Prostate gland (tissue), 2 donors: ENCODE measurements around the gene MTMR6. TPM values are rescaled to one million over a fixed set of nuclear protein-coding genes. Genes with fewer than 3 reads are reported as not detected.

ENCODE experiments used
- DNase-seq: peaks from one replicate; pipeline ENCODE4 v3.0.0-alpha.2; 2019; ENCODE audit warnings: low spot score
- H3K27ac ChIP-seq, 2 donors: fragments of 200-600 bp; sonication (generic); 2 replicates each; pipeline ENCODE4 v1.5.1; 2017 to 2019
- H3K27me3 ChIP-seq: fragments of 200-600 bp; sonication (generic); replicated peaks from 2 replicates; pipeline ENCODE4 v1.5.1; 2019; ENCODE audit not compliant: insufficient read depth
- H3K36me3 ChIP-seq, 2 donors: fragments of 200-600 bp; sonication (generic); 1 replicate in 1 of 2; 2 replicates in 1 of 2; pipeline versions ENCODE4 v1.5.1 to v1.8.1; 2017 to 2019
- H3K4me1 ChIP-seq: fragments of 200-600 bp; sonication (generic); replicated peaks from 2 replicates; pipeline ENCODE4 v1.5.1; 2019
- H3K4me3 ChIP-seq, 2 donors: fragments of 200-600 bp; sonication (generic); 2 replicates each; pipeline ENCODE4 v1.5.1; 2017 to 2019
- H3K9me3 ChIP-seq: fragments of 200-600 bp; sonication (generic); 2 replicates; pipeline ENCODE4 v1.5.1; 2017
- POLR2A ChIP-seq: fragments of 450-650 bp; IDR thresholded peaks from one replicate; pipeline ENCODE4 v1.6.1; 2016; ENCODE audit warnings: antibody characterized with exemption, mild to moderate bottlenecking
- POLR2AphosphoS5 ChIP-seq: sonication (generic); formaldehyde crosslinking; IDR thresholded peaks from one replicate; pipeline ENCODE4 v1.6.1; 2017; ENCODE audit warnings: antibody characterized with exemption
- WGBS: methylation state at CpG from one replicate; pipeline ENCODE4 v1.1.5; 2018; 5-methylcytosine and 5-hydroxymethylcytosine counted together
- intact Hi-C: fragments of 100-400 bp; cut with DNase I; formaldehyde crosslinking; loops from one replicate; pipeline ENCODE4 v1.14.2; 2022
- total RNA-seq, 2 donors: library from RNA; depleted of rRNA; stranded (reverse); fragments of >200 nt; gene quantifications; one replicate each; pipeline ENCODE4 v1.1.0, GENCODE V29; 2016
- TF ChIP-seq, protein P1 (sequence below), 4 experiments: fragments of 200-600 bp in 2 of 4; fragments of 450-650 bp in 2 of 4; sonication (generic) in 2 of 4; IDR thresholded peaks; 1 replicate in 3 of 4; 2 replicates in 1 of 4; pipeline ENCODE4 v1.5.1; 2016 to 2019; ENCODE audit warnings: antibody characterized with exemption in 4 of 4, mild to moderate bottlenecking in 2 of 4, moderate library complexity in 2 of 4

The MTMR6 gene
- total RNA-seq, 2 donors from 2014 or later = 12.7 to 17.1 TPM

DNA sequence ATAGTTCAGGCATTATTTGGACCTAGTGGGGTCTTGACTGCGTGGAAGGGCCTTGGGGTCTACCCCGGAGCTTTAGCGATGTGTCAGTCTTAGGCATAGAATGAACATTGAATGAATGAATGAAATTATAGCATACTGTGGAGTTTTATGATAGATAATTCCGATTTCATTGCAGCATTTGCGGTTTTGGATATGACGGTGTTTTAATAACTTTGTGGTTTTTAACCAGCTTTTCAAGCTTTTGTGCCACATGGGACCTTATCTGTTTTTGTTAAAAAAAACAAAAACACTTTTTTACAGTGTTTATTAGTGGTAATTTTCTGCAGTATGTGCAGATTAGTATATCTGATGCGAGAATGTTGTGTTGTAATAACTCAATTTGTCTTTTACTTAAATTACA is 14.8 kb upstream of the MTMR6 start:
- peak overlapping the region; percentile 83 to 88 for H3K27ac ChIP-seq
- no peak for TF ChIP-seq POLR2AphosphoS5
- no peak for TF ChIP-seq POLR2A
- TF ChIP-seq, protein P1, sequence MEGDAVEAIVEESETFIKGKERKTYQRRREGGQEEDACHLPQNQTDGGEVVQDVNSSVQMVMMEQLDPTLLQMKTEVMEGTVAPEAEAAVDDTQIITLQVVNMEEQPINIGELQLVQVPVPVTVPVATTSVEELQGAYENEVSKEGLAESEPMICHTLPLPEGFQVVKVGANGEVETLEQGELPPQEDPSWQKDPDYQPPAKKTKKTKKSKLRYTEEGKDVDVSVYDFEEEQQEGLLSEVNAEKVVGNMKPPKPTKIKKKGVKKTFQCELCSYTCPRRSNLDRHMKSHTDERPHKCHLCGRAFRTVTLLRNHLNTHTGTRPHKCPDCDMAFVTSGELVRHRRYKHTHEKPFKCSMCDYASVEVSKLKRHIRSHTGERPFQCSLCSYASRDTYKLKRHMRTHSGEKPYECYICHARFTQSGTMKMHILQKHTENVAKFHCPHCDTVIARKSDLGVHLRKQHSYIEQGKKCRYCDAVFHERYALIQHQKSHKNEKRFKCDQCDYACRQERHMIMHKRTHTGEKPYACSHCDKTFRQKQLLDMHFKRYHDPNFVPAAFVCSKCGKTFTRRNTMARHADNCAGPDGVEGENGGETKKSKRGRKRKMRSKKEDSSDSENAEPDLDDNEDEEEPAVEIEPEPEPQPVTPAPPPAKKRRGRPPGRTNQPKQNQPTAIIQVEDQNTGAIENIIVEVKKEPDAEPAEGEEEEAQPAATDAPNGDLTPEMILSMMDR (IDR thresholded peaks at IDR 0.05) = no peak
- H3K36me3 ChIP-seq = no peaks in the 10 kb centered on the region
- DNase-seq = no peak
- intact Hi-C loops = no loop called here
- H3K9me3 ChIP-seq = no peaks in the 10 kb centered on the region
- H3K4me3 ChIP-seq = peak overlapping the region; percentile 57 to 73
- H3K27me3 ChIP-seq = no peaks in the 10 kb centered on the region
- peaks cover 13% of the 10 kb centered on the region for H3K4me1 ChIP-seq
- WGBS = 6% methylated on average over 7 of the region's 7 CpGs

DNA sequence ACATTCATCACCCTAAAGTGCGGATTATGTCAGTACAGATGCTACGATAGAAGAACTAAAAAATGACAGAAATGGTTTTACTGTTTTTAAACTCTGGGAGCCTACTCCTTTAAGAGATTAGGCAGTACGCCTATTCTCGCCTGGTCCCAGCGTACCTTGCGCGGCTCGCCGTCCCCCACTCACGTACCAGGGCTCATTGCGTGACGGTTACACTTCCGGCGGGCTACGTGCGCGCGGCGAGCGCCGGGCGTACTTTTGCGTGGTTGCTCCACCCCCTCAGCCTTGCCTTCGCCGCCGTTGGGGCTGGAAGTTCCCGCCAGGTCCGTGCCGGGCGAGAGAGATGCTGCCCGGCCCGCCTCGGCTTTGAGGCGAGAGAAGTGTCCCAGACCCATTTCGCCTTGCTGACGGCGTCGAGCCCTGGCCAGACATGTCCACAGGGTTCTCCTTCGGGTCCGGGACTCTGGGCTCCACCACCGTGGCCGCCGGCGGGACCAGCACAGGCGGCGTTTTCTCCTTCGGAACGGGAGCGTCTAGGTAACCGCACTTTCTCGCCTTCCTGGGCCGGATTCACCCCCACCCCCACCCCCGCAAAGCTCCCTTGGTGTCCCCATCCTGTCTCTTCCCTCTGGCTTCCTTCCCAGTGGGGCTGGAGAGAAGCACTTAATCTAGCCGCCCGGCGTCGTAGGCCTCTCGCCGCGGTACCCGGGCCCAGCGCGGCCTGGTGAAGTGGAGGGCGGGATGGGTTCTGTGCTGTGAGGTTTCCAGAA is 14.2 kb upstream of the MTMR6 start, which contains the start of gene NUP58:
Gene NUP58 (plus strand): TSS at position 279 of the 767 bp plus-strand sequence. CDS start 149 bp downstream, at position 428.
- H3K36me3 ChIP-seq = no peaks in the 10 kb centered on the region
- intact Hi-C loops = no loop called here
- peak; percentile 94 for DNase-seq
- H3K27me3 ChIP-seq = no peaks in the 10 kb centered on the region
- H3K9me3 ChIP-seq = no peaks in the 10 kb centered on the region
- peak within 1 kb of the TSS; percentile 83 to 88 for H3K27ac ChIP-seq
- H3K4me1 ChIP-seq = peaks cover 13% of the 10 kb centered on the region
- H3K4me3 ChIP-seq = peak within 1 kb of the TSS; percentile 57 to 73
- under 1% methylated on average over 62 of the region's 64 CpGs for WGBS
- TF ChIP-seq POLR2AphosphoS5 (peak; percentile 99), POLR2A (peak; percentile 91)
- TF ChIP-seq, protein P1 (IDR thresholded peaks at IDR 0.05) = peak in 2 of 4 experiments; percentile 22 to 26

DNA sequence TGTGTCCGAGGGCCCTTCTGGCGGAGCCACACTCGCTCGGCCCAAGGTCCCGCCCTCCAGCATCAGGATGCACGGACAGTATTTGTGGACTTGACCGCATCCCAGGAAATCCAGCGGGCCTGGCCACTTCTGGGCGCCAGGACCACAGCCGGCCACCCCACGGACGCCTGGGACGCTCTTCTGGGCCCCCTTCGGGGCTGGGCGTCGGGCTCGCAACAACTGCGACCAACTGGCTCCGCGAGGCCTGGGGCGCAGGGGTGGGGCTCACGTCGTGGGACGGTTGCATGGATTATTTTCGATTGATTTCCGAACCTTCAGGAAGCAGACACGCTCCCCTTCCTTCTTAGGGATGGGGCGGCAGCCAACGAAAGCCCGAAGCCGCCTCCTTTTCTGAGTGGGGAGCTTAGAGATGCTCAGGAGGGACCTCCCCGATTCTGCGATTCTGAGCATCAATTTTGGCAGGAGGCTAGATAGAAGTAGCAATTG is 13.6 kb upstream of the MTMR6 start:
- intact Hi-C loops = no loop called here
- TF ChIP-seq, protein P1 (IDR thresholded peaks at IDR 0.05) = no peak
- no peak for TF ChIP-seq POLR2A
- TF ChIP-seq POLR2AphosphoS5 = no peak
- H3K27ac ChIP-seq = peak overlapping the region; percentile 83 to 88
- no peaks in the 10 kb centered on the region for H3K36me3 ChIP-seq
- no peaks in the 10 kb centered on the region for H3K27me3 ChIP-seq
- DNase-seq = peak; percentile 10
- 13% methylated on average over 19 of the region's 33 CpGs for WGBS
- H3K4me3 ChIP-seq = peak overlapping the region; percentile 57 to 73
- H3K4me1 ChIP-seq = peaks cover 13% of the 10 kb centered on the region
- no peaks in the 10 kb centered on the region for H3K9me3 ChIP-seq

DNA sequence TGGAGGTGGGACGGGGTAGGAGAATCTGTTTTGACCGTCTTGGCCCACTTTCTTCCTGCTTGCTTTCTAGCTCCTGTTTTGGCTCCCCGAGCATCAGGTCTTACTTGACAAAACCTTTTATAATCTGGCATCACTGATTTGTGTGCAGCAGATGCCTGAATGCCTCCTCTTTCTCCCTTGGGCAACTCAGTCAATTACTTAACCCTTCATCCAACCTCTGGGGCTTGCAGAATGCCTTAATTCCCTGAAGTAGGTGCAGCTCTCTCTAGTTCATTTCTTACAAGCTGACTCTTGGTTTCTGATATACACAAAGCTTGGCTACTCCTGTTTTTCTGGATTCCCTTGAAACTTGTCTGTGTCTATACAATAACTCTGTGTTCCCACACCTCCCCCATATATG is 8.4 kb upstream of the MTMR6 start:
- no peak overlapping the region for H3K27ac ChIP-seq
- intact Hi-C loops = no loop called here
- no peaks in the 10 kb centered on the region for H3K36me3 ChIP-seq
- no peak overlapping the region for H3K4me3 ChIP-seq
- no peak for DNase-seq
- 64% methylated on average over 3 of the region's 3 CpGs for WGBS
- TF ChIP-seq POLR2AphosphoS5 (no peak), POLR2A (no peak)
- TF ChIP-seq, protein P1 (IDR thresholded peaks at IDR 0.05) = no peak
- peaks cover under 1% of the 10 kb centered on the region for H3K4me1 ChIP-seq
- no peaks in the 10 kb centered on the region for H3K27me3 ChIP-seq
- no peaks in the 10 kb centered on the region for H3K9me3 ChIP-seq
